ENCODE data around the gene TINAG. TPM values are rescaled to one million over a fixed set of nuclear protein-coding genes. Genes with fewer than 3 reads are reported as not detected.

Gene TINAG
- total and polyA plus RNA-seq, 12 donors, result not detected

- intact Hi-C loops (cut with DNase I), result no loop called here
- H3K27ac ChIP-seq, result no peak overlapping the region
- H3K9me3 ChIP-seq (replicated peaks in 1 of 3), result no peaks in the 10 kb centered on the region
- 62 to 81% (median 70%) methylated on average over 2 of the region's 2 CpGs for WGBS, 4 donors
- no peaks in the 10 kb centered on the region for H3K36me3 ChIP-seq (replicated peaks in 1 of 2)
- no peak overlapping the region for H3K4me3 ChIP-seq
- no peaks in the 10 kb centered on the region for H3K4me1 ChIP-seq (replicated peaks in 1 of 2)
- TF ChIP-seq CTCF (IDR thresholded peaks at IDR 0.05) (no peak), POLR2A (IDR thresholded peaks at IDR 0.05) (no peak)
- no peak for DNase-seq
- H3K27me3 ChIP-seq, result no peaks in the 10 kb centered on the region
These were observed 46.4 kb downstream of the TINAG start for GRCh38 chr6:54354608-54355007.

- TF ChIP-seq CTCF (IDR thresholded peaks at IDR 0.05) (no peak), POLR2A (IDR thresholded peaks at IDR 0.05) (no peak)
- no peaks in the 10 kb centered on the region for H3K36me3 ChIP-seq (replicated peaks in 1 of 2)
- H3K4me3 ChIP-seq, result no peak overlapping the region
- 16 to 27% (median 25%) methylated on average over 1 of the region's 1 CpG for WGBS, 4 donors
- no peaks in the 10 kb centered on the region for H3K9me3 ChIP-seq (replicated peaks in 1 of 3)
- H3K4me1 ChIP-seq (replicated peaks in 1 of 2), result no peaks in the 10 kb centered on the region
- H3K27ac ChIP-seq, result no peak overlapping the region
- intact Hi-C loops (cut with DNase I), result no loop called here
- no peak for DNase-seq
- H3K27me3 ChIP-seq, result no peaks in the 10 kb centered on the region
These were observed 48.9 kb downstream of the TINAG start for GRCh38 chr6:54357141-54357540.

GRCh38 chr6:54361188-54361587 lies 52.9 kb downstream of the TINAG start:
- peaks cover 0 to 4% (median 0%) of the 10 kb centered on the region in 3 donors for H3K9me3 ChIP-seq (replicated peaks in 1 of 3)
- no peak overlapping the region for H3K4me3 ChIP-seq
- no peaks in the 10 kb centered on the region for H3K36me3 ChIP-seq (replicated peaks in 1 of 2)
- TF ChIP-seq CTCF (IDR thresholded peaks at IDR 0.05) (no peak), POLR2A (IDR thresholded peaks at IDR 0.05) (no peak)
- no peaks in the 10 kb centered on the region for H3K4me1 ChIP-seq (replicated peaks in 1 of 2)
- no peaks in the 10 kb centered on the region for H3K27me3 ChIP-seq
- no peak overlapping the region for H3K27ac ChIP-seq
- no peak for DNase-seq
- intact Hi-C loops (cut with DNase I), result no loop called here
- 75 to 94% (median 88%) methylated on average over 1 of the region's 1 CpG for WGBS, 4 donors

GRCh38 chr6:54361734-54362133 lies 53.5 kb downstream of the TINAG start:
- TF ChIP-seq POLR2A (IDR thresholded peaks at IDR 0.05) (no peak), CTCF (IDR thresholded peaks at IDR 0.05) (no peak)
- WGBS, 4 donors, result 71 to 93% (median 76%) methylated on average over 1 of the region's 1 CpG
- Histone ChIP-seq H3K27me3 (no peaks in the 10 kb centered on the region), H3K4me1 (replicated peaks in 1 of 2) (no peaks in the 10 kb centered on the region), H3K4me3 (no peak overlapping the region), H3K36me3 (replicated peaks in 1 of 2) (no peaks in the 10 kb centered on the region), H3K9me3 (replicated peaks in 1 of 3) (peaks cover 0 to 4% (median 0%) of the 10 kb centered on the region in 3 donors), H3K27ac (no peak overlapping the region)
- intact Hi-C loops (cut with DNase I), result no loop called here
- DNase-seq, result no peak

All from adrenal gland (tissue), 12 donors.